ENCODE data around the gene CAPN9.
"Not testable (repeated sequence)": the region's sequence is repeated elsewhere in the genome, so short reads cannot be mapped to it uniquely, and the experiment has no call there.

The CAPN9 gene

GRCh38 chr1:230749150-230749549, 2.0 kb downstream of the CAPN9 start:
- DNase-seq, result no peak

GRCh38 chr1:230749635-230750034, 2.4 kb downstream of the CAPN9 start:
- DNase-seq, result no peak

GRCh38 chr1:230750576-230750975, 3.4 kb downstream of the CAPN9 start:
- no peak for DNase-seq

GRCh38 chr1:230750986-230751625, 3.9 kb downstream of the CAPN9 start:
- no peak for DNase-seq

GRCh38 chr1:230752407-230752806, 5.2 kb downstream of the CAPN9 start:
- no peak for DNase-seq

- no peak for DNase-seq
Observed at GRCh38 chr1:230753191-230753585, 6.0 kb downstream of the CAPN9 start.

GRCh38 chr1:230753586-230754251, 6.5 kb downstream of the CAPN9 start:
- peak; percentile 49 for DNase-seq

GRCh38 chr1:230754796-230755195, 7.6 kb downstream of the CAPN9 start:
- no peak for DNase-seq

GRCh38 chr1:230757856-230758708, 10.9 kb downstream of the CAPN9 start:
- DNase-seq, result no peak

GRCh38 chr1:230758709-230759368, 11.7 kb downstream of the CAPN9 start:
- DNase-seq, result no peak

- DNase-seq, result no peak
Observed at GRCh38 chr1:230759369-230760065, 12.3 kb downstream of the CAPN9 start.

GRCh38 chr1:230760360-230760827, 13.2 kb downstream of the CAPN9 start:
- DNase-seq, result no peak

GRCh38 chr1:230761443-230762167, 14.4 kb downstream of the CAPN9 start:
- no peak for DNase-seq

- no peak for DNase-seq
Observed at GRCh38 chr1:230763927-230764591, 16.9 kb downstream of the CAPN9 start.

- DNase-seq, result no peak
Observed at GRCh38 chr1:230766318-230766717, 19.1 kb downstream of the CAPN9 start.

- DNase-seq, result not testable (repeated sequence)
Observed at GRCh38 chr1:230767859-230768612, 20.8 kb downstream of the CAPN9 start.

GRCh38 chr1:230768903-230769570, 21.8 kb downstream of the CAPN9 start:
- DNase-seq, result no peak

GRCh38 chr1:230770317-230770716, 23.1 kb downstream of the CAPN9 start:
- no peak for DNase-seq

GRCh38 chr1:230771773-230772354, 24.7 kb downstream of the CAPN9 start:
- DNase-seq, result no peak

All from activated CD4-positive, alpha-beta T cell treated with anti-CD3 and anti-CD28 coated beads, Interleukin-10, Interleukin-2, amounts not matched to agents 100 ng/mL and 50 ng/mL, durations not matched to agents 16 hours and 8 hours (primary cell).